Left ventricle myocardium inferior (tissue), 1 donor: ENCODE data around the gene ADH7. TPM values are rescaled to one million over a fixed set of nuclear protein-coding genes. Genes with fewer than 3 reads are reported as not detected.
A peak's percentile ranks its signal among the peaks of the same experiment; 100 is the strongest.

Experiments used
- DNase-seq: peaks from one replicate; pipeline ENCODE4 v3.0.0-alpha.2; 2020
- H3K27ac ChIP-seq: fragments of 200-600 bp; replicated peaks from 2 replicates; pipeline ENCODE4 v1.8.0; 2021
- H3K27me3 ChIP-seq: fragments of 200-600 bp; 2 replicates; pipeline ENCODE4 v1.8.0; 2021; ENCODE audit warnings: low read depth
- H3K36me3 ChIP-seq: fragments of 200-600 bp; 2 replicates; pipeline ENCODE4 v1.8.0; 2021
- H3K4me1 ChIP-seq: fragments of 200-600 bp; 2 replicates; pipeline ENCODE4 v1.8.0; 2021
- H3K4me3 ChIP-seq: fragments of 200-600 bp; 2 replicates; pipeline ENCODE4 v1.8.0; 2021; ENCODE audit warnings: mild to moderate bottlenecking, moderate library complexity
- H3K9me3 ChIP-seq: fragments of 200-600 bp; replicated peaks from 2 replicates; pipeline ENCODE4 v1.8.0; 2021
- CTCF ChIP-seq: fragments of 200-600 bp; IDR thresholded peaks from 2 replicates; pipeline ENCODE4 v1.8.0; 2021; ENCODE audit warnings: antibody characterized with exemption, mild to moderate bottlenecking, borderline replicate concordance
- intact Hi-C: fragments of 100-400 bp; cut with micrococcal nuclease; formaldehyde crosslinking; loops from one replicate; pipeline ENCODE4 v1.11.0; 2022
- total RNA-seq: library from RNA; stranded (reverse); fragmentation: NEBNext Ultra II Directional; extraction: Animal tissue kit (Norgen Biotek cat#: 25700); gene quantifications from one replicate; pipeline ENCODE4 v1.2.1, GENCODE V29; 2021
- donor health status: DM: no; HTN: yes; CAD: no; lungs with severe emphysema.

The ADH7 gene
- total RNA-seq, 1 donor from 2014 or later = not detected

- intact Hi-C loops = no loop called here
- Histone ChIP-seq H3K4me1 (peaks cover 5% of the 10 kb centered on the region), H3K27me3 (no peaks in the 10 kb centered on the region), H3K36me3 (no peaks in the 10 kb centered on the region), H3K9me3 (peaks cover 39% of the 10 kb centered on the region), H3K27ac (peak overlapping the region; percentile 64), H3K4me3 (no peak overlapping the region)
- no peak for DNase-seq
- TF ChIP-seq CTCF = no peak
Observed at GRCh38 chr4:99394896-99395295, 40.2 kb downstream of the ADH7 start.

GRCh38 chr4:99390055-99390454, 45.1 kb downstream of the ADH7 start:
- intact Hi-C loops = no loop called here
- no peaks in the 10 kb centered on the region for H3K36me3 ChIP-seq
- H3K27me3 ChIP-seq = no peaks in the 10 kb centered on the region
- H3K4me3 ChIP-seq = no peak overlapping the region
- no peak for TF ChIP-seq CTCF
- H3K27ac ChIP-seq = peak overlapping the region; percentile 30
- DNase-seq = no peak
- H3K4me1 ChIP-seq = no peaks in the 10 kb centered on the region
- H3K9me3 ChIP-seq = peaks cover 44% of the 10 kb centered on the region

GRCh38 chr4:99389606-99390005, 45.5 kb downstream of the ADH7 start:
- Histone ChIP-seq H3K27ac (peak overlapping the region; percentile 30), H3K4me1 (no peaks in the 10 kb centered on the region), H3K27me3 (no peaks in the 10 kb centered on the region), H3K36me3 (no peaks in the 10 kb centered on the region), H3K4me3 (no peak overlapping the region), H3K9me3 (peaks cover 44% of the 10 kb centered on the region)
- no peak for DNase-seq
- TF ChIP-seq CTCF = no peak
- intact Hi-C loops = no loop called here

- intact Hi-C loops = no loop called here
- H3K36me3 ChIP-seq = no peaks in the 10 kb centered on the region
- peaks cover 24% of the 10 kb centered on the region for H3K9me3 ChIP-seq
- TF ChIP-seq CTCF = no peak
- DNase-seq = peak; percentile 27
- H3K4me1 ChIP-seq = no peaks in the 10 kb centered on the region
- H3K27me3 ChIP-seq = no peaks in the 10 kb centered on the region
- H3K4me3 ChIP-seq = no peak overlapping the region
- H3K27ac ChIP-seq = peak overlapping the region; percentile 82
Observed at GRCh38 chr4:99383833-99384392, 51.2 kb downstream of the ADH7 start.

- Histone ChIP-seq H3K4me1 (no peaks in the 10 kb centered on the region), H3K27ac (peak overlapping the region; percentile 82), H3K9me3 (peaks cover 21% of the 10 kb centered on the region), H3K27me3 (no peaks in the 10 kb centered on the region), H3K36me3 (no peaks in the 10 kb centered on the region), H3K4me3 (no peak overlapping the region)
- TF ChIP-seq CTCF = no peak
- intact Hi-C loops = no loop called here
- no peak for DNase-seq
Observed at GRCh38 chr4:99383399-99383798, 51.7 kb downstream of the ADH7 start.
